ENCODE results near the gene FMNL1. TPM values are rescaled to one million over a fixed set of nuclear protein-coding genes. Genes with fewer than 3 reads are reported as not detected.
A peak's percentile ranks its signal among the peaks of the same experiment; 100 is the strongest.
"Not testable (repeated sequence)": the region's sequence is repeated elsewhere in the genome, so short reads cannot be mapped to it uniquely, and the experiment has no call there.

FMNL1 gene, protein sequence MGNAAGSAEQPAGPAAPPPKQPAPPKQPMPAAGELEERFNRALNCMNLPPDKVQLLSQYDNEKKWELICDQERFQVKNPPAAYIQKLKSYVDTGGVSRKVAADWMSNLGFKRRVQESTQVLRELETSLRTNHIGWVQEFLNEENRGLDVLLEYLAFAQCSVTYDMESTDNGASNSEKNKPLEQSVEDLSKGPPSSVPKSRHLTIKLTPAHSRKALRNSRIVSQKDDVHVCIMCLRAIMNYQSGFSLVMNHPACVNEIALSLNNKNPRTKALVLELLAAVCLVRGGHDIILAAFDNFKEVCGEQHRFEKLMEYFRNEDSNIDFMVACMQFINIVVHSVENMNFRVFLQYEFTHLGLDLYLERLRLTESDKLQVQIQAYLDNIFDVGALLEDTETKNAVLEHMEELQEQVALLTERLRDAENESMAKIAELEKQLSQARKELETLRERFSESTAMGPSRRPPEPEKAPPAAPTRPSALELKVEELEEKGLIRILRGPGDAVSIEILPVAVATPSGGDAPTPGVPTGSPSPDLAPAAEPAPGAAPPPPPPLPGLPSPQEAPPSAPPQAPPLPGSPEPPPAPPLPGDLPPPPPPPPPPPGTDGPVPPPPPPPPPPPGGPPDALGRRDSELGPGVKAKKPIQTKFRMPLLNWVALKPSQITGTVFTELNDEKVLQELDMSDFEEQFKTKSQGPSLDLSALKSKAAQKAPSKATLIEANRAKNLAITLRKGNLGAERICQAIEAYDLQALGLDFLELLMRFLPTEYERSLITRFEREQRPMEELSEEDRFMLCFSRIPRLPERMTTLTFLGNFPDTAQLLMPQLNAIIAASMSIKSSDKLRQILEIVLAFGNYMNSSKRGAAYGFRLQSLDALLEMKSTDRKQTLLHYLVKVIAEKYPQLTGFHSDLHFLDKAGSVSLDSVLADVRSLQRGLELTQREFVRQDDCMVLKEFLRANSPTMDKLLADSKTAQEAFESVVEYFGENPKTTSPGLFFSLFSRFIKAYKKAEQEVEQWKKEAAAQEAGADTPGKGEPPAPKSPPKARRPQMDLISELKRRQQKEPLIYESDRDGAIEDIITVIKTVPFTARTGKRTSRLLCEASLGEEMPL
- 1 to 10 TPM; 5.7 to 7.7 (median 6.5) TPM for polyA plus RNA-seq (ENCODE audit: insufficient read length in 4 of 4)

DNA sequence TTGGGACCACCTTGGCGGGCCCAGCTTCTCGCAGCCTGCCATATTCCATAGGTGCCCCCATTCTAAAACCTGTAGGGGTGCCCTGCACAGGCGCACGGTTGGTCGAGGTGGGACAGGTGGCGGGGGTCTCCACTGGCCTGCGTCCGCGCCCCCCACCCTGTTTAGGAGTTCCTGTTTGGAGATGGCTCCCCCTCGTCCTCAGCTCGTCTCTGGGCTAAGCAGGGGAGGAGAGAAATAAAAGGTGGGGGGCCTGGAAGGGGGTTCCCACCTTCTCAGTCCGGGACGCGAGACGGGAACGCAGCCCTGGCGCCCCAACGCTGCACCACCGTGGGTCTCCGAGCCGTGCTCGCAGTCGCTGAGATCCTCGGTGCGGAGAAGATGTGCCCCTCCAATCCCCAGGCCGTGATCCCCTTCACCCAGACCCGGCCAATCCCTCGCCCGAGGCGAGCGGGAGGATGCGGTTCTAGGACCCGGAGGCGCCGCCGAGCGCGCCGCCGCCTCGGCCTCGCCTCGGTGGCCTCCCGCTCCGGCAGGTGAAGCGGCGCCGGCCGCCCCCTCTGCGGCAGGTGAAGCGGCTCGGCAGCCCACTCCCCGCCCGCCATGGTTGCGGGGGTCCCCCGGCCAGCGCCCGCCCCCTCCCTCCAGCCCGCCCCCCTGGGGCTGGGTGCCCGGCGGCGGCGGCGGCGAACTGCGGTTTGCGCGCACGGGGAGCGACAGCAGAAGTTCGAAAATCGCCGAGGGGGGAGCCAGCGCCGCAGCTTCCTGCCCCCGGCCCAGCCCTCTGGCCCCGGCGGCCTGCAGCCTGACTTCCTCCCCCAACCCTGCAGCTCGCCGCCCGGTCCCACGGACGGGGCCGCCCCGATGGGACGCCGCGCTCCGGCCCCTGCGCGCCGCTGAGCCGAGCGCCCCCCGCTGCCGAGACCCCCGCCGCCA is at the start of gene FMNL1:
TSS of gene FMNL1 (plus strand) at position 805 of the 933 bp plus-strand sequence. CDS start 240 bp downstream, outside the sequence.
- no peak for DNase-seq (ENCODE audit: low read depth in 4 of 4, low spot score in 3 of 4)

DNA sequence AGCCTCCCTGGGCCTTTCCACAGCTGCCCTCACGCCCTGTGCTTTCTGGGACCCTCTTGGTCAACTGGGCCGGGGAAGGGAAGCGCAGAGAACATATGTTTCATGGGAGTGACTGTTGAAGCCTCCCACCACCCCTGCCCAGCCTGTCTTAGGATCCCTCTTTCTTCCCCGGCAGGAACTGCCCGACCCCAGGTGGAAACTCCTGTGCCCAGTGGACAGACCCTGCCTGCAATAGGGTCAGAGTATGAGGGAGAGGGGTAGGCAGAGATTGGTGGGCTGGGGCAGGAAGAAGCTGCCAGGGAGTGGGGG is 49.5 kb upstream of the FMNL1 start:
- DNase-seq (ENCODE audit: low read depth in 4 of 4, low spot score in 3 of 4): no peak

DNA sequence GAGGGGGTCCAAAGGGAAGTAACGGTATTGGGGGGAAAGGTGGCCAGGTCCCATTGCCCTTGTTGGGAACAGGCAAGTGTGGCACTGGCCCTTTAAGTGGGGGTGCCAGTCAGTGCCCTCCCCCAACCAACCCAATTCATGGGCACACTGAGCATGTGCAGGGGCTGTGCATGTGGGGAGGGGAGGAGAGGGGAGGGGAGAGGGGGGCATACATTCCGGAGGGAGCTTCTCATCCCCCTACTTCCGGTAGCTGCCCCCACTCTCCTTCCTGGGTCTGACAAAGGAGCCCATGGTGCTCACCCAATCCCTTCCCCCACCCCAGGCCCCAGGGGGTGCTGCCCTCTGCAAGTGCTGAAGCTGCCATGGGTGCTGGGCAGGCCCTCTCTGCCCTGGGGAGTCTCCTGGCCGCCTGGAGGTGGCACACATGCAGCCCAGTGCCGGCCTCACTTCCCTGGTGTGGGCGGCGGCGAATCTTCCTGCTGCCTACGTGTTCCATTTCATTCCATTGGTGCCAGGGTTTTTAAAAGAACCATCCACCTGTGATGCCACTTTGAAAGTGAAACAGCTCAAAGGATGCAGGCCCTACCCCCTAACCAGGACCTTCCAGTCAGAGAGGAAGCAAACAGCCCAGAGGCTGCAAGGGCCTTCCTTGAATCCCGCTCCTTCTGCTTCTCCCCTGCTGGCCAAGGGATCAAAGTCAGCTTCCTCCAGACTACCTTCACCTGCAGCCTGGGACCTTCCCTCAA is 49.0 kb upstream of the FMNL1 start:
- peak in 3 of 4 donors; percentile 69 to 81 (median 71) for DNase-seq (ENCODE audit: low read depth in 4 of 4, low spot score in 3 of 4)

DNA sequence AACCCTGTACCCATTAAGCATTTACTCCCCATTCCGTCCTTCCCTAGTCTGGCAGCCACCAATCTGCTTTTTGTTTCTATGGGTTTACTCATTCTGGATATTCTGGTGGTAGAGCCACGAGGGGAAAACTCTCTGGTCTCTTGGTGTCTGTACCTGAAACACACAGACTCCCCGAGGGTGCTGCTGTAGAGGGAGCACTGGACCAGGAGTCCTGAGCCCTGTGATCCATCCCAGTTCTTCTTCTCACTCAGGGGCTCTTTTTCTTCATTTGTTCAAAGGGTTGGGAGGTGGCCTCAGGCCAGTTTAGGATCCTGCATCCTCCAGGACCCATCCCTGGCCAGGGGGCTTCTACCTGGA is 45.9 kb upstream of the FMNL1 start:
- no peak for DNase-seq (ENCODE audit: low read depth in 4 of 4, low spot score in 3 of 4)

DNA sequence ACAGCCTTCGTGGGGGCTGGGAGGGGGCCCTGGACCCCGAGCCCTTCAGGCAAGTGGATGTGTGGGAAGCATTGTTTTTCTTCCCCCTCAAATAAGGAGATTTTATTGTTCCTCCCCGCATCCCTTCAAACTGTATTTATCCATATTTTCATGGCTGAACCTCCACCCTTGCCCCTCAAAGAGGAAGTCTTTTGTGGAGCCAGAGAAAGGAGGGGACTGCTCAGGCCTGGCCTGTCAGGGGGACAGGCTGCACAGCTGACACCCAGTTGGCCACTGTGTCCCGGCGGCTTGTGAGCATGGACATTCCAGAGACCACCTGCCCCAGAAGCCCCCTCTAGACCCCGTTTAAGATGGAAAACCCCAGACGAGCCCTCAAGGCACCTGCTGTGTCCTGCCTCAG is 44.1 kb upstream of the FMNL1 start:
- no peak for DNase-seq (ENCODE audit: low read depth in 4 of 4, low spot score in 3 of 4)

DNA sequence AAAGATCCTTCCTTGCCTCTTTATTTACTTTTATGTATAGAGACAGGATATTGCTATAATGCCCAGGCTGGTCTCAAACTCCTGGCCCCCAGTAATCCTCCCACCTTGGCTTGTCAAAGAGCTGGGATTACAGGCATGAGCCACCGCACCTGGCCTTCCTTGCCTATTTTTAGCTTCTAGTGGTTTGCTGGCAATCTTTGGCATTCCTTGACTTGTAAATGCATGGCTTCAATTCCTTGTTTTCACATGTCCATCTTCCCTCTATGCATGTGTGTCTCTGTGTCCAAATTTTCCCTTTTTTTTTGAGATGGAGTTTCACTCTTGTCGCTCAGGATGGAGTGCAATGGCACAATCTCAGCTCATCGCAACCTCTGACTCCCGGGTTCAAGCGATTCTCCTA is 37.5 kb upstream of the FMNL1 start:
- DNase-seq (ENCODE audit: low read depth in 4 of 4, low spot score in 3 of 4): no peak

DNA sequence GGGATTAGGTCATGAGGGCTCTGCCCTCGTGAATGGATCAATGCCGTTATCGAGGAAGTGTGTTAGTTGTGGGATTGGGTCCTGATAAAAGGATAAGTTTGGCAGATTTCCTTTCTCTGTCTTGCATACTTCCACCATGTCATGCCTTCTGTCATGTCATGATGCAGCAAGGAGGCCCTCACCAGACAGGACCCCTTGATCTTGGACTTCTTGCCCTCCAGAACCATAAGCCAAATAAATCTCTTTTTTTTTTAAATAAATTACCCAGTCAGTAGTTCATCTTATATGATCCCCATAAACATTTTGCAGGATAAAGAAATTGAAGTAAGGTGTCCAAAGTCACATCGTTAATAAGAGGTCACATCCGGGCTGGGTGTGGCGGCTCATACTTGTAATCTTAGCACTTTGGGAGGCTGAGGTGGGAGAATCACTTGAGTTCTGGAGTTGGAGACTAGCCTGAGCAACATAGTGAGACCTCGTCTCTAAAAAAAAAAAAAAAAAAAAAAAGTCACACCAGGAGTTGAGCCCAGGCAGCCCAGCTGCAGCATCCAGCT is 34.8 kb upstream of the FMNL1 start:
- no peak for DNase-seq (ENCODE audit: low read depth in 4 of 4, low spot score in 3 of 4)

DNA sequence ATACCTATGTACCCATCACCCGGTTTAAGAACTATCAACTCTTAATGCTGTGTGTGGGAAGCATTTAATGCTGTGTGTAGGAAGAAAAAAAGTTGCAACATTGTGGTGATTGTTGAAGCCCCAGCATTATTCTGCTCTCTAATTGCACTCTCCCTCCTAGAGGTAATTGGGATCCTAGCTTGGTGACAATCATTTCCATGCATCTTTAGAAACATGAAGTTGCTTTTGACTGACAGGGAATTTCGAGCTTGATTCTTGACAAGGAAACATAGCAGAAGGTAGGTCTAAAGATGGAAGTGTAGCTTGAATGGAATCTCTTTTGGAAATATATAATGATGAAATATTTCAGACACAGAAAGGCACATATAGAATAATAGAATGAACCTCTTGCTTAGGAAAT is 32.7 kb upstream of the FMNL1 start:
- no peak for DNase-seq (ENCODE audit: low read depth in 4 of 4, low spot score in 3 of 4)

DNA sequence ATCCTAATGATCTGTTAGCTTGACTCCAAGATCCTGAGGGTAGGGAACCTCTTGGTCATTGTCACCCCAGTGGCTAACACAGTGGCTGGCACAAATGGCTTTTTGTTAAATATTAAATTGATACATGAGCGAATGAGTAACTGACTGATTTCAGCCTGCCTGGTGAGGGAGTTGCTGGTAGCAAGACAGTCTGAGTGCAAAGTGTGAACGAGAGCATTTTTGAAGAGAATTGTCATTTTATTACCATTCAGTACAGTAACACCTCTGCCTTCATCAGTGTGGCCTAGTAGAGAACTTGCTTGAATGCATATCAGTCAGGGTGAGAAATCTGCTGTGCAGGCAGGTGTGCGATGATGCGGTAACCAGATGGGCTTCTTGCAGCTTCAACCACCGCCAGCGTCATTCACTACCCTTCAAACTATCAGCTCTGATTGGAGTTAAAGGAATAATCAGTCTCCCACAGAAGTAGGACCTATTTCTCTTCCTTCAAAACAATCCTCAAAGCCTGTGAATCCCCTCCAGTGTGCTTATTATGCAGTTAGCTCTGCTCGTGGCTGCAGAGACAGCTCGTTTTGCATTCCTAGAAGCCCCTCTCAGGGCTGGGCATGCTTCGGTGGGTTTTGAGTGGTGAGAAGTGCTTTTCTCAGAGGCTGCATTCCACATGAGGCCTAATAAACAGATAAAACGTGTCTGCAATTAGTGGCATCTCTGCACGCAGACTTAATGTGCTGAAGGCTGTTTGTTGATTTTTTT is 31.0 kb upstream of the FMNL1 start:
- DNase-seq (ENCODE audit: low read depth in 4 of 4, low spot score in 3 of 4): no peak

DNA sequence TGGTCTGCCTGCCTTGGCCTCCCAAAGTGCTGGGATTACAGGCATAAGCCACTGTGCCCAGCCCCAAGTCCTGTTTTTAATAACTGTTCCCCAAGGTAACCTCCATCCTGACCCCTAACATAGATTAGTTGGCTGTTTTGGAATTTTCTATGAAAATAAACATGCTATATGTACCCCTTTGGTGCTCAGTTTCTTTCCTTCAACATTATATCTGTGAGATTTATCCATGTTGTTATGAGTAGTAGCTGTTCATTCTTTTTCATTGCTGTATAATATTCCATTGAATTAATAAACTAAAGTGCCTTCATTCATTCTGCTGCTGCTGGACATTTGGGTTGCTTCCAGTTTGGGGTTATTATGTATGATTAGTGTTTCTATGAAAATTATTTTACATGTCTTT is 26.3 kb upstream of the FMNL1 start:
- no peak for DNase-seq (ENCODE audit: low read depth in 4 of 4, low spot score in 3 of 4)

DNA sequence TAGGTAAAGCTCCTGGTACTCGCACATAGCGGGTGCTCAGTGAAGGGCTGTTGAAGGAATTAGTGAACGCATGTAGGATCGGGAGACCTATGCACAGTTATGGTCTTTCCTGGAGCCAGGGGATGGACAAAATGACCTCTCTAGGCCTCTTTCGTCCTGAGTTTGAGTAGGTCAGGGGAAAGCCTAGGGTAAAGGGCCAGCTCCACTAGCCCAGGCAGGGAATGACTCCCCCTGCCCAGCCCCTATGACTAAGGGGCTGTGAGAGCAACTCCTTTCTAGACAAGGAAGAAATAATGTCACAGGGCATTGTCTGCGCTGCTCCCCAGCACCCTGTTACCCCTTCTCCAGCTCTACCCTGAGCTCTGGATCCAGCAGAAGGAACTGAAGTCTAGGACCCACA is 24.6 kb upstream of the FMNL1 start:
- DNase-seq (ENCODE audit: low read depth in 4 of 4, low spot score in 3 of 4): no peak

DNA sequence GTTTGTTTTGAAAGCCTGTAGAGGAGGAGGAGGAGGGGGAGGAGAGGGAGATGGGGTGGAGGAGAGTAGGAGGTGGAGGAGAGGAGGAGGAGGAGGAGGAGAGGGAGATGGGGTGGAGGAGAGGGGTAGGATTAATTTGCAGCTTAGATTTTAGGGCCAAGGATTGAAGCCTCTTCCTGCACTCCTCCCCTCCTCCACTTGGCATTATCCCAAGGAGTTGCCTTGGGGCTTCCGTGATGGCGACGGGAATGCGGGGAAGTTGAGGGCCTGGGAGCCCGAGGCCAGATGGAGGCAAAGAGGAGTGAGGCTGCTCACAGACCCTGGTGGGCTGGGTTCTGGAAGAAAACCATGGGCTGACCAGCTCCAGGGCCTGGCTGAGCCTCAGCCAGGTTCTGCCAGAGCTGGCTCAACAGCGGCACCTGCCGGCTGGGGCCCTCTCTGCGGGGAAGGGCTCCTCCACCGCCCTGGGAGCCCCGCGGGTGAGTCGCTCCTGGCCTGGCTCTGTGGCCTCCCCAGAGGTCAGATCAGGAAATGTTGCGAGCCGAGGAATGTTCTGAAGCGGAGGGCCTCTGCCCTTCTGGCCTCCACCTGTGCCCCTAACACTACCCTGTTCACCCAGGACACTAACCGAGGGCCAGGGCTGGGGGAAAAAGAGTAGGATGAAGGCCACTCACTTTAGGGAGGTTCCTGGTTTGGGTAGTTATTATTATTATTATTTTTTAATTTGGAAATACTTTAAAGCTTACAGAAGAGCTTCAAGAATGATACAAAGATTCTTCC is 23.9 kb upstream of the FMNL1 start:
- DNase-seq (ENCODE audit: low read depth in 4 of 4, low spot score in 3 of 4): peak; percentile 66 to 73 (median 70)

DNA sequence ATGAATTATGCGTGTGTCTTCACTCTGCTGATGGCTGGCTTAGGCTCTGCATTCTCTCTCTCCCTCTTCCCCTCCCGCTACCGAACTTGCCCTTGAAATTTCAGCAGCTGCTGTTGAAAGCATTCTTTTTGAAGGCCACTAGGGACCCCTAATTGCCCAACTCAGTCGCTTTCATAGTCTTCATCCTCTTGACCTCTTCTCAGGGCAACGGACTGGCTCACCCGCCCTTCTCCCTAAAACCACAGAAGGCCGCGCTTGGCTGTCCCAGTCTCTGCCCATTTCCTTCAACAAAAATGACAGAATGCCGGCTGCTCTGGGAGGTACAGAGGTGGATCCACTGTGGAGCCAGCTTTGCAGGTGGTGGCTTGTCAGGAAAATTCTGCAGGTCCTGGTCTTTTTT is 21.0 kb upstream of the FMNL1 start:
- DNase-seq (ENCODE audit: low read depth in 4 of 4, low spot score in 3 of 4): no peak

DNA sequence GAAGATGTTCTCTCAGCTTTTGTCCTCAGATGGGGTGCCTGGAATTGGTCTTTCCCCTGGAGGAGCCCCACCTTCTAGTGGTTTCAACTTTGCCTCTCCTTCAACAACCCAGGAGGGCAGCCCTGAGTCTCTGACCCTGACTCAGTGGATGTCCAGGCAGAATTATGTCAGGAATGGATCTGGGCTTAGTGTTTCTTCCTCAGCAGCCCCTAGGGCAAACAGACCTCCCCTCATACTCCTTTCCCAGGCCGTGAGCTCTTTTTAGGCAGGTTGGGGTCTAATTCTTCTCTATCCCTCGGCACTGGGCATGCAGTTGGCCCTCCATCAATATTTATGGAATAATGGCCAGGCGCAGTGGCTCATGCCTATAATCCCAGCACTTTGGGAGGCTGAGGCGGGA is 20.2 kb upstream of the FMNL1 start:
- DNase-seq (ENCODE audit: low read depth in 4 of 4, low spot score in 3 of 4): no peak

DNA sequence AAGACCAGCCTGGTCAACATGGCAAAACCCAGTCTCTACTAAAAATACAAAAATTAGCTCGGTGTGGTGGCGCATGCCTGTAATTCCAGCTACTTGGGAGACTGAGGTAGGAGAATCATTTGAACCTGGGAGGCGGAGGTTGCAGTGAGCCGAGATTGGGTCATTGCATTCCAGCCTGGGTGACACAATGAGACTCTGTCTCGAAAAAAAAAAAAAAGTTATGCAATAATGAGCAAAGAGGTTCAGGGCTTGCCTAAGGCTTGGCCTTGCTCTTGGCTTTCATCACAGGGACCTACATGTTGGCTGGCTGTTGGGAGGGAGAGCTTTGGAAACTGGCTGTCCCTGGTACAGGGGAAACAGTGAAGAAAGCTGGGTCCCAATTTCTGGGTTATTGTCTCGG is 19.8 kb upstream of the FMNL1 start:
- DNase-seq (ENCODE audit: low read depth in 4 of 4, low spot score in 3 of 4): not testable (repeated sequence)

DNA sequence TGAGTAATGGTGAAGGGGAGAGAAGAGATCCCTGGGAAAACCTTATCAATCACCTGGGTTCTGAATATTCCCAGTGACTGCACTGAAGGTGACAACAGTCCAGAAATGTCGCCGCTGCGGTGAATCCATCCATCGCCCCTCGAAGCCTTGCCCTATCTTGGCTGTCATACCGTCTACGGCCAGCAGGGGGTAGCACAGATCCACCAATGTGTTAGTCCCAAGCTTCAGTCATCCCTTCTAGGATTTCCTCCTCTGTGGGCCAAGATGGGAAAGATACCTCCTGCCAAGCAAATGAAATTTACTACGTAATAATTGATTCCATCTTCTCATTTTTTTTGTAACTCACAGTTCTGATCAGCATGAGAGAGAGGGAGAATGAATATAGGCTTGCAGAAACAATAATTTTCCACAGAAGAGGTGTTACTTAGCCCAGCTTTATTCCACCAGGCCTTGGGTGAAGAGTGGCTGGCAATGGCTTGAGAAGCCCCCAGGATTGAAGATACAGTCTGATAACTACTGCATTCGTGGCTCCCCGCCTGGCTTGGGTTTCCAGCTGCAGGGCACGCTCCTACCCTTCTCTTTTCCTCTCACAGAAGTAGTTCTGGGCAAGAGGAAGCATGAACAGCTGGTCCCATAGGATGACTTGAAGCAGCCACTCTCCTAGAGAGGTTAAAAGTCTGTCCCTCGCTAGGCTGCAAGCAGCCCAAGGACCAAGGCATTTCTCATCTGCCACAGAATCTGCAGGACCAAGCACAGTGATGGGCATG is 2.6 kb upstream of the FMNL1 start:
- DNase-seq (ENCODE audit: low read depth in 4 of 4, low spot score in 3 of 4): peak in 2 of 4 donors; percentile 60 to 70

DNA sequence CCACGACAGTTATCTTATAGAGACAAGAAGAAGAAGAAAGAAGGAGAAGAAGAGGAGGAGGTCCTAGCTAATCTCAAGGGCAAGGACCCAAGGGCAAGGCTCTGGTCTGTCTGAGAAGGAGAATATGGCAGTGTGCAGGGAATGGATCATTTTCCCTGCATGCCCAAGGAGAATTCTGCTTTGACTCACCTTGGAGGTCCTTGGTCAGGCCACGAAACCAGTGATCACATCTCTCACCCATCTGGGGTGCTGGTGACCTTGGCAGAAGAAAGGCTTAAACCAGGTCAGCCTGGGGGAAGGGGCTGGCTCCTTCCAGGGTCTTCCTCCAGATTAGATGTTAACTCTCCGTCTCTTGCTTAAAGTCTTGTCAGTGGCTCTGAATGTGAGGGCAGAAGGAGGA is 1.6 kb upstream of the FMNL1 start:
- DNase-seq (ENCODE audit: low read depth in 4 of 4, low spot score in 3 of 4): no peak
